ENCODE results near the gene CITED4. TPM values are rescaled to one million over a fixed set of nuclear protein-coding genes. Genes with fewer than 3 reads are reported as not detected.
A peak's percentile ranks its signal among the peaks of the same experiment; 100 is the strongest.

CITED4 gene
- total RNA-seq, 2 donors from 2014 or later: 17.2 to 23.6 TPM

GRCh38 chr1:40817791-40818263 lies 44.3 kb downstream of the CITED4 start:
- Mint-ChIP-seq H3K27me3 (no peaks in the 10 kb centered on the region), H3K4me3 (peak overlapping the region; percentile 85), H3K27ac (no peak overlapping the region), H3K36me3 (ENCODE audit: low read depth) (no peaks in the 10 kb centered on the region), H3K4me1 (peaks cover 8% of the 10 kb centered on the region)
- H3K9me3 ChIP-seq (ENCODE audit: control insufficient read depth, low read length, poor library complexity, severe bottlenecking): no peaks in the 10 kb centered on the region
- ATAC-seq (no peak), DNase-seq (no peak)

- H3K27ac Mint-ChIP-seq: no peak overlapping the region
- no peaks in the 10 kb centered on the region for H3K9me3 ChIP-seq (ENCODE audit: control insufficient read depth, low read length, poor library complexity, severe bottlenecking)
- ATAC-seq: no peak
- H3K36me3 Mint-ChIP-seq (ENCODE audit: low read depth): no peaks in the 10 kb centered on the region
- H3K4me1 Mint-ChIP-seq: peaks cover 10% of the 10 kb centered on the region
- no peaks in the 10 kb centered on the region for H3K27me3 Mint-ChIP-seq
- no peak for DNase-seq
- H3K4me3 Mint-ChIP-seq: no peak overlapping the region
Measured at GRCh38 chr1:40815420-40815819, 46.7 kb downstream of the CITED4 start.

Other genes starting within 250 kb of the CITED4 start
- 1 to 10 TPM; 1.7 to 2.1 TPM for gene RIMS3, start 196.7 kb downstream of the CITED4 start, total RNA-seq
- gene NFYC, start 170.7 kb downstream of the CITED4 start, total RNA-seq: 10 to 100 TPM; 42.3 to 45.7 TPM
- under 1 TPM; 0.17 to 0.86 TPM for gene KCNQ4, start 78.6 kb downstream of the CITED4 start, total RNA-seq
- gene CTPS1, start 117.3 kb upstream of the CITED4 start, total RNA-seq: 10 to 100 TPM; 48.8 to 56.9 TPM
- under 1 TPM; 0.18 to 0.22 TPM for gene SLFNL1, start 159.4 kb upstream of the CITED4 start, total RNA-seq

Data from T-helper 17 cell (primary cell).